GM21825 (cell line): ENCODE results near the gene PTGS1.

Experiments used
- ATAC-seq: cut with Tn5 transposase; IDR thresholded peaks from one replicate; pipeline ENCODE4 v1.9.1; 2021; ENCODE audit warnings: mild to moderate bottlenecking, moderate library complexity; ENCODE audit not compliant: unreplicated experiment

PTGS1 gene

GRCh38 chr9:122372856-122373845 is 2.3 kb downstream of the PTGS1 start:
- ATAC-seq = no peak

- ATAC-seq = no peak
These were observed 4.1 kb downstream of the PTGS1 start for GRCh38 chr9:122374885-122375420.

GRCh38 chr9:122376796-122377195 is 6.0 kb downstream of the PTGS1 start:
- no peak for ATAC-seq

GRCh38 chr9:122377241-122378164 is 6.7 kb downstream of the PTGS1 start:
- ATAC-seq = no peak

- no peak for ATAC-seq
These were observed 7.4 kb downstream of the PTGS1 start for GRCh38 chr9:122378236-122378635.

GRCh38 chr9:122379340-122379739 is 8.5 kb downstream of the PTGS1 start:
- no peak for ATAC-seq

GRCh38 chr9:122380293-122380692 is 9.5 kb downstream of the PTGS1 start:
- no peak for ATAC-seq

- ATAC-seq = no peak
These were observed 10.6 kb downstream of the PTGS1 start for GRCh38 chr9:122381206-122381950.

GRCh38 chr9:122382901-122383850 is 12.4 kb downstream of the PTGS1 start:
- ATAC-seq = no peak

- no peak for ATAC-seq
These were observed 13.2 kb downstream of the PTGS1 start for GRCh38 chr9:122383992-122384461.

- no peak for ATAC-seq
These were observed 15.6 kb downstream of the PTGS1 start for GRCh38 chr9:122386311-122386872.

- ATAC-seq = no peak
These were observed 16.7 kb downstream of the PTGS1 start for GRCh38 chr9:122387536-122387935.

GRCh38 chr9:122389195-122389594 is 18.4 kb downstream of the PTGS1 start:
- ATAC-seq = no peak

GRCh38 chr9:122389799-122390481 is 19.1 kb downstream of the PTGS1 start:
- ATAC-seq = peak; percentile 56

- ATAC-seq = no peak
These were observed 21.5 kb downstream of the PTGS1 start for GRCh38 chr9:122392284-122392683.

- ATAC-seq = no peak
These were observed 21.9 kb downstream of the PTGS1 start for GRCh38 chr9:122392714-122393113.

GRCh38 chr9:122393284-122393983 is 22.6 kb downstream of the PTGS1 start:
- ATAC-seq = no peak
